Stimulated activated CD8-positive, alpha-beta memory T cell treated with anti-CD3 and anti-CD28 coated beads, Interleukin-7, amount 100 ng/mL, for 48 hours (primary cell): ENCODE results near the gene SLC17A7.
"Not testable (repeated sequence)": the region's sequence is repeated elsewhere in the genome, so short reads cannot be mapped to it uniquely, and the experiment has no call there.

ENCODE experiments used
- DNase-seq, 2 donors: peaks; one replicate each; pipeline ENCODE4 v3.0.0-alpha.2; 2020; ENCODE audit warnings: low read depth in 1 of 2; ENCODE audit errors: extremely low read depth in 1 of 2

The SLC17A7 gene

DNA sequence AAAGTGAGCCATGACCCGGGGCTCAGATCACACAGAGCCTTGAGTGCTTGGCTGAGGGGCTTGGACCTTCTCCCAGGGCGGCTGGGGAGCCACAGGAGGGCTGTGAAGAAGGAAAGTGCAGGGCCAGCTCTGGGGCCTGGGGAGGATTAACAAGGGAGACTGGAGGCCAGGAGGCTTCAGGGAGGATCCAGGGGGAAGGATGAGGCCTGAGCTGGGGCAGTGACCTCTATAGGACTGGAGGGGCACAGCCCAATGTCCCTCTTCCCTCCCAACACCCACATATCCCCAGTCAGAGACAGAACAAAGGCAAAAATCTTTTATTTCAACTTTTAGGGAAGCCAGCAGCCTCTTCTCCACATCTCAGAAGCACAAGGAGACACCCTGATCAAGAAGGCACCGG lies 4.7 kb upstream of the SLC17A7 start:
- DNase-seq = no peak

GRCh38 chr19:49444100-49444700 lies 2.9 kb upstream of the SLC17A7 start:
- not testable (repeated sequence) for DNase-seq

DNA sequence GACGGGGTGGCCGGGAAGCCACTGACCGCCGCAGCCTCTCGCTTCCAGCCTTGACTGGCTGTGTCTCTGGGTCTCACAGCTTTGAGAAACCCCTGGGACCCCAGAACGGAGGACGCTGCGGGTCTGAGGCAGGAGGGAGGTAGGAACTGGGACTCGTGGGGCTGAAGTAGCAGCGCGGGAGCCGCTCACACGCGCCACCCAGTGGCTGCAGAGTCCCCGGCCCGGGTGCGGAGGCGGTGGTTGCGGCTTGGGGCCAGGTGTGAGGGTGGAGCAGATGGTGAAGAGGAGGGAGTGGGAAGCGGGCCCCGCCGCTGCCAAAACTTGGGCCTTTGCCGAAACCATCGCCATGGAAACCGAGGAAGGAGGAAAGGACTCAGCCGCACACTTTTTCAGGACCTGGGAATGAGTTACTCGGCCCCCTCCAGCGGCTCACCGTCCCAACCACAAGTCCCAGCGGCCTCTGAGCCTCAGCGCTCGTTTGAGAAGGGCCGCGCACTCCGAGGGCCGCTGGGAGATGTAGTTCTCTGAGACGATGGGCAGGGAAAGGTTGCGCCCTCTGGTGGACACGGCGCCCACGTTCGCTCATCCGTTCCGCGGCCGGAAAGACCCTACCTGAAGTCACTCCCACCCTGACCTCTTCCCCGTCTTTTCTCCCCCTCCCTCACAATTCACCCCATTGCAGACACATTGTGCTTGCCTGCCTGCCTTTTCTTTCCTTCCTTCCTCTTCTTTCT lies 2.2 kb upstream of the SLC17A7 start:
- DNase-seq = peak; percentile 82 to 88

- DNase-seq = peak in 1 of 2 donors; percentile 67
These were observed 1.5 kb upstream of the SLC17A7 start for GRCh38 chr19:49442771-49443365.

GRCh38 chr19:49442354-49442753 lies 1.0 kb upstream of the SLC17A7 start:
- no peak for DNase-seq

- DNase-seq = no peak
These were observed 628 bp upstream of the SLC17A7 start for GRCh38 chr19:49441960-49442350.

DNA sequence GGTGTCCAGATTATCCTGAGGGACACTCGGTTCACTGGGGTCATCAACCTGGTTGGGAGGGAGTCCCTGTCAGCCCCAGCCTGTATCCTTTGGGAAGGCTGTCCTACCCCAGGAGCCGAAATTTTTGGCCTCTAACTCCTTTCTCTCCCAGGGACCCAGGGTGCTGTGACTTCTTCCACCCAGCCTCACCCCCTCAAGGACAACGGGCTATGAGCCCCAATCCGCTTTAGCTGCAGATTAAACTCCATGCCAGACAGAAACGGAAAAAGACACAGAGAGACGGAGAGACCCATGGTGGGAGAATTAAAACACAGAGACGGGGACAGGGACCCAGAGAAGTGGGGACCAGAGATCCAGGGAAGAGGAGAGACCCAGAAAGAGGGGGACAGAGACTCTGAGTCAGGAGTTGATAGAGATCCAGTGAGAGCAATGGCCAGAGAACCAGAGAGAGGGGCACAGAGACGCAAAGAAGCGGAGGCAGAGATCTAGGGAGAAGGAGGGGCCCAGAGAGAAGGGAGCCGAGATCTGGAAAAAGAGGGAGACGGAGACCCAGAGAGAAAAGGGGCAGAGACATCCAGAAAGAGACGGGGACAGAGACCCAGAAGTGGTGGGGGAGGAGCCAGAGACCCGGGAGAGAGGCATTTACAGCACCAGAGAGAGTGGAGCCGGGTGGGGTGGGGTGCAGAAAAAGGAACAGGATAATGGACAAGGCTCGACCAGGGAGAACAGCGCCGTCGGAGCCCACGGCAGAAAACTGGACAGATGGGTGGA lies 703 bp downstream of the SLC17A7 start:
- no peak for DNase-seq

GRCh38 chr19:49439836-49440235 lies 1.5 kb downstream of the SLC17A7 start:
- no peak for DNase-seq

- no peak for DNase-seq
These were observed 3.1 kb downstream of the SLC17A7 start for GRCh38 chr19:49438261-49438660.

DNA sequence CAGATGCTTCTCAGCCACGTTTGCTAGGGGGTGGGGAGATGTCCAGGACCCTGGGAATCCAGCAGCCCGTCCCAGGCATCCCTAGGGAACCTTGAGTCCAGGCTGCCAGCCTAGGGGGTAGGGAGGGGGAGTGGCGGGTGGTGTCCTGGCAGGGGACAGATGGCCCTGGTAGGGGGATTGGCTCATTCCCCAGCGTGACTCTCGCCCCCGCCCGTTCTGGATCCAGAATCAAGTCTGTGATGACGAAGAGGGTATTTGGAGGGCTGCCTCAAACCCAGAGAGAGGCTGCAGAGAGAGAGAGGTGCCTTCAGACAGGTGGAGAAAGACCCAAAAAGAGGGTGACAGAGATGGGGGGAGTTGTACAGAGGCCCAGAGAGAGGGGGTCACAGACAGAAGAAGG lies 4.1 kb downstream of the SLC17A7 start:
- DNase-seq = no peak

DNA sequence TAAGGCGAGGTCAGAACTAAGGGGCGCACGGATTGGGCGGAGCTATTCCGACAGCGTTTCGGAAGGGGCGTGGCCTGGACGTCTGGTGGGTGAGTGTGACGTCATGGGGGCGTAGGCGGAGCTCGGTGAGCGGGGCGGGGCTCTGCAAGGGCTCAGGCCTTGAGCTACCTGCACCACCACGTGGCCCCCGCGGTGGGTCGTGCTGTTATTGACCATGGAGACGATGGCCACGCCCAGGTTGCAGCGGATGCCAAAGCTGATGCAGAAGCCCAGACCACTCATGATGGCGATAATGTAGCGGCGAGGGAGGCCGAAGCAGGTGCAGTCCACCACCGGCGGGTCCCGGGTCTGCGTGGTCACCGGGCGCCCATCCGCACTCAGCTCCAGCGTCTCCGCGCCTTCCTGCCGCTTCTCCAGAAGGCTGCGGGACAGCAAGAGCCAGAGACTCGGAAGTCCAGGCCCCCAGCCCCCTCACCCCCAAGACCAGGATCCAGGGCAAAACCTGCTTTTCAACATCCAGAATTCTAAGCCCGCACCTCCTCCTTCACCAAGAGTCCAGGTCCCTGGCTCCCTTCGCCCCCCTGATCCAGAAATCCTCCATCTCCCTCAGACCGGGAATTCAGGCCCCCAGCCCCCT lies 4.8 kb downstream of the SLC17A7 start:
- DNase-seq = peak; percentile 38 to 71

DNA sequence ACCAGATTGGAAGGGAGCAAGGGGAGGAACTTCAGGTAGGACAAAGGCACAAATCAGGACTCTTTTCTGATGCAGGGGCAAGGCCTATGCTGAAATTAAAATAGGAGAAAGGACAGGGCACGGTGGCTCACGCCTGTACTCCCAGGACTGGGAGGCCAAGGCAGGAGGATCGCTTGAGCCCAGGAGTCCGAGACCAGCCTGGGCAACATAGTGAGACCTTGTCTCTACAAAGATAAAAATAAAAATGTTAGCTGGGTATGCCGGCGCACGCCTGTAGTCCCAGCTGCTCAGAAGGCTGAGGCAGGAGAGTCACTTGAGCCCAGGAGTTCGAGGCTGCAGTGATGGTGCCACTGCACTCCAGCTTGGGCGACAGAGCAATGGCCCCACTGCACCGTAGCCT lies 5.7 kb downstream of the SLC17A7 start:
- no peak for DNase-seq

DNA sequence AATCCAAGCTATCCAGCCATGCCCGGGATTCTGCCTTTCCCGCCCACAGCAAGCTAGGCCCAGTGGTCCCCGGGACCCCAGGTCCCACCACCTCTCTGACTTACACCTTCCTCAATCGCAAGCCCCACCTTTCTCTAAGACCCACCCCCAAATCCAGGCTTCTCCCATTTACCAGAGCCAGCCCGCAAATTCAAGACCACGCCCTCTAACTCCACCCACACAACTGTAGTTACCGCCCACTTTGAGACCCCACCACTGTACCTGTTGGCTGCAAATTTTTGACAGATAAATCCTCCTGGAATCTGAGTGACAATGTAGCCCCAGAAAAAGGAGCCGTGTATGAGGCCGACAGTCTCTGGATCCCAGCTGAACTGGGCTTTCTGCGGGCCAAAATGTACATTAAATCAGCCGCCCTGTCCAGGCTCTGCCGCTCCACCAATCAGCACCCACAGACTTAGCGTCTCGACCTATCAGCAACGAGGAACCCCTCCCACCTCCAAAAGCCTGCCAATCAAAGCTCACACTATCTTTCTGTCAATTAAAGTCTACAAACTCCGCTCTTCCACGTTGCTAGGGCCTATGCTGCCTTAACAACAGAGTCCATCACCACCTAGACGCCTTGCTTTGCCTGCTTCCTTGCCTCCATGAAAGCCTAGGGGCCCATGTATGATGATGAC lies 6.3 kb downstream of the SLC17A7 start:
- no peak for DNase-seq

DNA sequence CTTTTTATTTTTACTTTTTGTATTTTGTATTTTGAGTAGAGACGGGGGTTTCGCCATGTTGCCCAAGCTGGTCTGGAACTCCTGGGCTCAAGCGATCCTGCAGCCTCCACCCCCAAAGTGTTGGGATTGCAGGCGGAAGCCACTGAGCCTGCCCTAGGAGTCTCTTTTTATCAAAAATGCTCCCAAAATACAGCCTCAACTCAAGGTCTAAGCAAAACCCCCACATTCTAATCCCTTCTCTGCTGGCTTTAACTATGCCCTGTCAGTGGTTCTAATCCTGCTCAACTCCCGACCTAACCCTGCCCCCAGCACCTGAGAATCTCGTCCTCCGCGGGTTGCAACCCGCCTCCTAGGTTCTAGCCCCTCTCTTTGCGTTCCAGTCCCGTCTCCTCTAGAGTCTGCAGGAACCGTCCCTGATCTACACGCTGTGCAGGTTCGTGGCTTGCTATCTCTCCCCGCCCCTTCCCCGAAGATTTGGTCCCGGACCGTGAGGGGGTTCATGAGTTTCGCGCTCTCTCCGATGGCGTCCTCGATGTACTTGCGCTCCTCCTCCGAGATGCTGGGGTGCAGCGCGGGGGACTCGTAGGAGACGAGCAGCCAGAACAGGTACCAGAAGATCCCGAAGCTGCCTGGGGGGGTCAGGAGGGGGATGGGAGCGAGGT lies 8.0 kb downstream of the SLC17A7 start:
- no peak for DNase-seq

DNA sequence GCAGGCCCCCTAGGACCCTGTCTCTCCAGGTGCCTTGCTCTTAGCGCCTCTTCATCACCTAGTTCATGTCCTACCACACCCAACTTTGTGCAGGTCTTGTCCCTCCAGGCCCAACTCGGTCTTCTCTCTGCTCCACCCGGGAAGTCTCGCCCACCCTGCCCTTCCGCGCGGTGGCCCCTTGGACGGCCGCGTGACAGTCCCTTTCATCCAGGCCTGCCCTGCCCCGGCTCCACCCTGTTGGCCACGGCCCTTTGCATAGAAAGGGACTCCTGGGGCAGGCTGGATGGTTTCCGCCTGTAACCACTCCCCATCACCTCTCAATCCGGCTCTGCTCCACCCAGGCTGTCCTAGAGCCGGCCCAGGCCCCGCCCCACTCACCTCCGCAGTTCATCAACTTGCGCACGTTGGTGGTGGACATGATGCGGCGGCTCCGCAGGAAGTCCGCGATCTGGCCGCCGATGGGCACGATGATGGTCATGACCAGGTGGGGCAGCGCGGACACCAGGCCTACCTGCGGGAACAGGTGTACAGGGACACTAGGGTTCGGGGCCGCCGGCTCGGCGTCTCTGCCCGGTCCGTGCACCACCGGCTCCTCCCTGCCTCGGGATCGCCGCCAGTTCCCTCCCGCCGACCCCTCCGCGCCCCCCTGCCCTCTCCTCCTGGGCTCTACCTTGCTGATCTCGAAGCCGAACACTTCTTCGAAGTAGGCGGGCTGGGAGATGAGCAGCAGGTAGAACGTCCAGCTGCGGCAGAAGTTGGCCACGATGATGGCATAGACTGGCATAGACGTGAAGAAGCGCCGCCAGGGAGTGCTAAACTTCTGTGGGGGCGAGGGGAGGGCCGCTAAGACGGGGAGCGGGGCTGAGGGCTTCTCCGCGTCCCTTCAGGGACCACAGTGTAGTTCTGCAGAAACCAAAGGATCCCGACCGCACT lies 8.9 kb downstream of the SLC17A7 start:
- DNase-seq = no peak

GRCh38 chr19:49431330-49431749 lies 10.0 kb downstream of the SLC17A7 start:
- DNase-seq = no peak

DNA sequence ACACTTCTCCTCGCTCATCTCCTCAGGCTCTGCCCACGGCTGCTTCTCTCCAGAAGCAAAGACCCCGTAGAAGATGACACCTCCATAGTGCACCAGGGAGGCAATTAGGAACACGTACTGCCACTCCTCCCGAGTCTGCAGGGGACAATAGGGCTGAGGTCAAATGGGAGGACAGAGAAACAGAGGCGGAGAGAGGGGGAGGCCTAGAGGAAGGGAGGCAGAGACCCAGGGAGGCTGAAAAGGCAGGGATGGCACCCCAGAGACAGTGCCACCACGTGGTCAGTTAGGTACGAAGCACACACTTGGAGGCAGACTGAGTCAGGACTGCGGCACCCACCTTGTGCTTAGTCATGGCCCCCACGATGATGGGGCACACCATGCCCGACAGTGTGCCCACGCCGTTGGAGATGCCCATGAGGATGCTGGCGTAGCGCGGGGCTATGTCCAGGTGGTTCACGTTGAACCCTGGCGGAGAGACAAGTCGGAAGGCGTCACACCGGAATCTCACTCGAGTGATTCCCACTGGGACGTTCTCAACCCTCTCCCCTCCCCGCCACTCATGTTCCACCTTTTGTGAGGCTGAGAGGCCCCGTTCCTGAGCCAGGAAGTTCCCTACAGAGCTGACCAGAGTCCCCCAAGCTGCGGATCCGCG lies 10.5 kb downstream of the SLC17A7 start:
- no peak for DNase-seq

- DNase-seq = no peak
These were observed 11.1 kb downstream of the SLC17A7 start for GRCh38 chr19:49430172-49430677.
